Activated naive CD8-positive, alpha-beta T cell treated with anti-CD3 and anti-CD28 coated beads for 36 hours (primary cell): ENCODE data around the gene NFATC2. TPM values are rescaled to one million over a fixed set of nuclear protein-coding genes. Genes with fewer than 3 reads are reported as not detected.
"Not testable (repeated sequence)": the region's sequence is repeated elsewhere in the genome, so short reads cannot be mapped to it uniquely, and the experiment has no call there.

Experiments used
- DNase-seq: peaks from one replicate; pipeline ENCODE4 v3.0.0; 2021
- H3K27ac Mint-ChIP-seq: one replicate; pipeline ENCODE4 v1.8.0; 2022; ENCODE audit warnings: mild to moderate bottlenecking, moderate library complexity, mixed read lengths
- H3K27me3 Mint-ChIP-seq: one replicate; pipeline ENCODE4 v1.8.0; 2022; ENCODE audit warnings: mild to moderate bottlenecking, mixed read lengths
- H3K36me3 Mint-ChIP-seq: one replicate; pipeline ENCODE4 v1.8.0; 2021; ENCODE audit warnings: mild to moderate bottlenecking, mixed read lengths
- H3K4me1 Mint-ChIP-seq: one replicate; pipeline ENCODE4 v1.8.0; 2021; ENCODE audit warnings: mixed read lengths
- H3K4me3 Mint-ChIP-seq: one replicate; pipeline ENCODE4 v1.8.0; 2022; ENCODE audit warnings: mild to moderate bottlenecking, moderate library complexity, mixed read lengths
- H3K9me3 Mint-ChIP-seq: one replicate; pipeline ENCODE4 v1.8.0; 2022; ENCODE audit warnings: mixed read lengths
- total RNA-seq, 2 experiments: library from RNA; stranded (reverse); gene quantifications; one replicate each; pipeline ENCODE4 v1.2.3, GENCODE V29; 2021

Gene NFATC2
- total RNA-seq, 2 experiments from 2014 or later: 31.0 to 31.7 TPM

GRCh38 chr20:51346686-51347485, 195.6 kb downstream of the NFATC2 start:
- no peaks in the 10 kb centered on the region for H3K4me1 Mint-ChIP-seq
- DNase-seq: no peak
- H3K27ac Mint-ChIP-seq: no peak overlapping the region
- no peak overlapping the region for H3K4me3 Mint-ChIP-seq
- no peaks in the 10 kb centered on the region for H3K27me3 Mint-ChIP-seq
- peaks cover 5% of the 10 kb centered on the region for H3K9me3 Mint-ChIP-seq
- no peaks in the 10 kb centered on the region for H3K36me3 Mint-ChIP-seq

- H3K36me3 Mint-ChIP-seq: no peaks in the 10 kb centered on the region
- DNase-seq: no peak
- H3K27ac Mint-ChIP-seq: no peak overlapping the region
- H3K4me1 Mint-ChIP-seq: no peaks in the 10 kb centered on the region
- H3K9me3 Mint-ChIP-seq: peaks cover 5% of the 10 kb centered on the region
- no peak overlapping the region for H3K4me3 Mint-ChIP-seq
- H3K27me3 Mint-ChIP-seq: no peaks in the 10 kb centered on the region
Observed at GRCh38 chr20:51345601-51346101, 196.9 kb downstream of the NFATC2 start.

- H3K36me3 Mint-ChIP-seq, H3K4me1 Mint-ChIP-seq, H3K9me3 Mint-ChIP-seq, H3K27ac Mint-ChIP-seq, H3K4me3 Mint-ChIP-seq, DNase-seq, H3K27me3 Mint-ChIP-seq: not testable (repeated sequence)
Observed at GRCh38 chr20:51343802-51344201, 198.7 kb downstream of the NFATC2 start.

GRCh38 chr20:51342510-51343236, 199.8 kb downstream of the NFATC2 start:
- H3K4me1 Mint-ChIP-seq: no peaks in the 10 kb centered on the region
- no peak overlapping the region for H3K27ac Mint-ChIP-seq
- DNase-seq: no peak
- peaks cover 5% of the 10 kb centered on the region for H3K9me3 Mint-ChIP-seq
- H3K4me3 Mint-ChIP-seq: no peak overlapping the region
- no peaks in the 10 kb centered on the region for H3K27me3 Mint-ChIP-seq
- no peaks in the 10 kb centered on the region for H3K36me3 Mint-ChIP-seq

- H3K9me3 Mint-ChIP-seq: peaks cover 5% of the 10 kb centered on the region
- H3K4me1 Mint-ChIP-seq: no peaks in the 10 kb centered on the region
- no peak overlapping the region for H3K4me3 Mint-ChIP-seq
- no peak overlapping the region for H3K27ac Mint-ChIP-seq
- no peaks in the 10 kb centered on the region for H3K36me3 Mint-ChIP-seq
- no peaks in the 10 kb centered on the region for H3K27me3 Mint-ChIP-seq
- DNase-seq: no peak
Observed at GRCh38 chr20:51341581-51341980, 200.9 kb downstream of the NFATC2 start.

GRCh38 chr20:51340451-51340840, 202.1 kb downstream of the NFATC2 start:
- Mint-ChIP-seq H3K4me1 (no peaks in the 10 kb centered on the region), H3K27me3 (no peaks in the 10 kb centered on the region), H3K4me3 (no peak overlapping the region), H3K36me3 (no peaks in the 10 kb centered on the region), H3K9me3 (peaks cover 5% of the 10 kb centered on the region), H3K27ac (no peak overlapping the region)
- DNase-seq: no peak

GRCh38 chr20:51339721-51340450, 202.6 kb downstream of the NFATC2 start:
- no peaks in the 10 kb centered on the region for H3K36me3 Mint-ChIP-seq
- H3K4me3 Mint-ChIP-seq: no peak overlapping the region
- no peak for DNase-seq
- no peak overlapping the region for H3K27ac Mint-ChIP-seq
- peaks cover 5% of the 10 kb centered on the region for H3K9me3 Mint-ChIP-seq
- no peaks in the 10 kb centered on the region for H3K4me1 Mint-ChIP-seq
- no peaks in the 10 kb centered on the region for H3K27me3 Mint-ChIP-seq

GRCh38 chr20:51338692-51339440, 203.7 kb downstream of the NFATC2 start:
- H3K36me3 Mint-ChIP-seq: no peaks in the 10 kb centered on the region
- no peak overlapping the region for H3K4me3 Mint-ChIP-seq
- H3K4me1 Mint-ChIP-seq: no peaks in the 10 kb centered on the region
- DNase-seq: no peak
- no peak overlapping the region for H3K27ac Mint-ChIP-seq
- peaks cover 4% of the 10 kb centered on the region for H3K9me3 Mint-ChIP-seq
- no peaks in the 10 kb centered on the region for H3K27me3 Mint-ChIP-seq

GRCh38 chr20:51337126-51337805, 205.3 kb downstream of the NFATC2 start:
- Mint-ChIP-seq H3K27me3 (no peaks in the 10 kb centered on the region), H3K36me3 (no peaks in the 10 kb centered on the region), H3K4me1 (no peaks in the 10 kb centered on the region)

More at GRCh38 chr20:51337126-51337805, 205.3 kb downstream of the NFATC2 start:
- Mint-ChIP-seq H3K27ac (no peak overlapping the region), H3K4me3 (no peak overlapping the region), H3K9me3 (no peaks in the 10 kb centered on the region)
- DNase-seq: no peak

Other genes with a start within 250 kb of the NFATC2 start
- gene ATP9A, start 225.7 kb upstream of the NFATC2 start, total RNA-seq: under 1 TPM; 0.18 to 0.21 TPM